Measurements from ENCODE around the gene IL6. TPM values are rescaled to one million over a fixed set of nuclear protein-coding genes. Genes with fewer than 3 reads are reported as not detected.

IL6 gene
- total and polyA plus RNA-seq, 9 of the 15 experiments (the other 6 are each of a cell fraction or from before 2014, with no cell fraction given) = 0.76 to 2.9 (median 1.5) TPM

- TF ChIP-seq AFF1 (IDR thresholded peaks at IDR 0.05; ENCODE audit: low read depth in 1 of 2, partially characterized antibody in 2 of 2) (peak; percentile 36 to 55), PML (IDR thresholded peaks at IDR 0.05; ENCODE audit: low read length) (peak; percentile 27; the same call in 1 of the 2 replicates), FOSL1 (tag; conservative IDR thresholded peaks at IDR 0.05) (peak; percentile 57; the same call in 1 of the 2 replicates), NR2C2 (CRISPR knock-in tag; IDR thresholded peaks at IDR 0.05) (no peak), NR2C2 (tag; IDR thresholded peaks at IDR 0.05) (no peak), TBL1XR1 (IDR thresholded peaks at IDR 0.05; ENCODE audit: low read length in 2 of 2) (no peak), TAF9B (IDR thresholded peaks at IDR 0.05; ENCODE audit: partially characterized antibody) (peak; percentile 28), CTBP1 (IDR thresholded peaks at IDR 0.05; ENCODE audit: borderline replicate concordance) (peak; percentile 97), KDM1A (IDR thresholded peaks at IDR 0.05) (peak; percentile 17 to 62; a peak in 2 of 4 replicates), CBFA2T3 (IDR thresholded peaks at IDR 0.05) (peak; percentile 86), ILF3 (IDR thresholded peaks at IDR 0.05; ENCODE audit: borderline replicate concordance) (no peak), NFYB (IDR thresholded peaks at IDR 0.05; ENCODE audit: extremely low read depth, insufficient read length) (no peak), CXXC5 (CRISPR knock-in tag; IDR thresholded peaks at IDR 0.05) (peak; percentile 99), PRMT5 (CRISPR knock-in tag; IDR thresholded peaks at IDR 0.05) (no peak), POLR2AphosphoS5 (IDR thresholded peaks at IDR 0.05; ENCODE audit: control insufficient read depth, insufficient read depth, low read depth, low read length) (peak; percentile 35; the same call in 1 of the 2 replicates), L3MBTL2 (IDR thresholded peaks at IDR 0.05) (peak; percentile 76), DACH1 (IDR thresholded peaks at IDR 0.05; ENCODE audit: partially characterized antibody) (peak; percentile 57), HDAC2 (IDR thresholded peaks at IDR 0.05) (0 out of 2 replicates have a peak, but pooled peaks have one; percentile 74), TCF3 (CRISPR knock-in tag; IDR thresholded peaks at IDR 0.05) (peak; percentile 81), TAF15 (IDR thresholded peaks at IDR 0.05; ENCODE audit: low read depth, low read length) (no peak), EWSR1 (IDR thresholded peaks at IDR 0.05; ENCODE audit: borderline replicate concordance, low read depth, partially characterized antibody) (no peak), SMARCA5 (IDR thresholded peaks at IDR 0.05) (0 out of 2 replicates have a peak, but pooled peaks have one; percentile 2), CC2D1A (IDR thresholded peaks at IDR 0.05) (peak; percentile 21; the same call in 1 of the 2 replicates)
- TF ChIP-seq, protein P1, sequence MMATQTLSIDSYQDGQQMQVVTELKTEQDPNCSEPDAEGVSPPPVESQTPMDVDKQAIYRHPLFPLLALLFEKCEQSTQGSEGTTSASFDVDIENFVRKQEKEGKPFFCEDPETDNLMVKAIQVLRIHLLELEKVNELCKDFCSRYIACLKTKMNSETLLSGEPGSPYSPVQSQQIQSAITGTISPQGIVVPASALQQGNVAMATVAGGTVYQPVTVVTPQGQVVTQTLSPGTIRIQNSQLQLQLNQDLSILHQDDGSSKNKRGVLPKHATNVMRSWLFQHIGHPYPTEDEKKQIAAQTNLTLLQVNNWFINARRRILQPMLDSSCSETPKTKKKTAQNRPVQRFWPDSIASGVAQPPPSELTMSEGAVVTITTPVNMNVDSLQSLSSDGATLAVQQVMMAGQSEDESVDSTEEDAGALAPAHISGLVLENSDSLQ (IDR thresholded peaks at IDR 0.05) = peak; percentile 97
- TF ChIP-seq, protein P2, sequence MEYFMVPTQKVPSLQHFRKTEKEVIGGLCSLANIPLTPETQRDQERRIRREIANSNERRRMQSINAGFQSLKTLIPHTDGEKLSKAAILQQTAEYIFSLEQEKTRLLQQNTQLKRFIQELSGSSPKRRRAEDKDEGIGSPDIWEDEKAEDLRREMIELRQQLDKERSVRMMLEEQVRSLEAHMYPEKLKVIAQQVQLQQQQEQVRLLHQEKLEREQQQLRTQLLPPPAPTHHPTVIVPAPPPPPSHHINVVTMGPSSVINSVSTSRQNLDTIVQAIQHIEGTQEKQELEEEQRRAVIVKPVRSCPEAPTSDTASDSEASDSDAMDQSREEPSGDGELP (CRISPR knock-in tag; IDR thresholded peaks at IDR 0.05; ENCODE audit: borderline replicate concordance) = no peak
These were observed 46.5 kb upstream of the IL6 start (continued) for GRCh38 chr7:22680482-22680911.
